HG03039 (cell line): Measurements from ENCODE around the gene TSNAXIP1.
"Not testable (repeated sequence)": the region's sequence is repeated elsewhere in the genome, so short reads cannot be mapped to it uniquely, and the experiment has no call there.

Experiments used
- ATAC-seq: cut with Tn5 transposase; IDR thresholded peaks from one replicate; pipeline ENCODE4 v1.9.1; 2021; ENCODE audit warnings: mild to moderate bottlenecking, moderate library complexity; ENCODE audit not compliant: unreplicated experiment

Gene TSNAXIP1

DNA sequence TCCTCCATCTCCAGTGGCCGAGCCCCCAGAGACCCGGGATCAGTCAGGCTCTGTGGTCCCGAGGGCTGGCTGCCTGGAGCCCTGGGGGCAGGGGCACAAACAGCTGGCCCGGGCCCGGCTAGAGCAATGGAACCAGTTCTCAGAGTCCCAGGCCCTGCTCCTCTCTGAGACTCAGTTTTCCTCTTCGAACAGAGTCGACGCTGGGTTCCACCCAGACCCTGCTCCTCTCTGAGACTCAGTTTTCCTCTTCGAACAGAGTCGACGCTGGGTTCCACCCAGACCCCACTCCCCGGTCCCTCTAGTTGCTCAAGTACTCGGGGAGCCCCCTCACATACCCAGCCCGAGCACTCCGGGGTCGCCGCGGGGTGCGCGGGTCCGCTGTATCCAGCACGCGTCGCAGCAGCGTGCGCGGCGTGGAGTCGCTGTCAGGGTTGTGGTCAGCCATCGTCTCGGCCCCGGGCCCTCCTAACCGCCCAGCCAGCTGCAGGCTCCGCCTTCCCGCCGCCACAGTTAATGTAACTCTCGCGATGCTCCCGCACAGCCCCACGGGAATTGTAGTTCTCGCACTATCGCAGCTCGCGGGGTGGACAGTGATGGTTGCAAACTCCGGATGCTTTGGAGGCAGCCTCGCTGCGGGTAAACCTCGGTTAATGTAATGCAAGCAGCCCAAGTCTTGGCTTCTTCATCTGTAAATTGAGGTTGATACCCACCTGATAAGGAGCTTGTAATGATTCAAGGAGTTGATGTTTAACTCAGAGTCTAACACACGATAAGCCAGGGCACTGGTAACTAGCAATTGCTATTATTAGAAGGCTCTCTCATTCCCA lies 26.9 kb downstream of the TSNAXIP1 start:
- peak; percentile 90 for ATAC-seq

GRCh38 chr16:67834242-67834614 lies 27.5 kb downstream of the TSNAXIP1 start:
- no peak for ATAC-seq

DNA sequence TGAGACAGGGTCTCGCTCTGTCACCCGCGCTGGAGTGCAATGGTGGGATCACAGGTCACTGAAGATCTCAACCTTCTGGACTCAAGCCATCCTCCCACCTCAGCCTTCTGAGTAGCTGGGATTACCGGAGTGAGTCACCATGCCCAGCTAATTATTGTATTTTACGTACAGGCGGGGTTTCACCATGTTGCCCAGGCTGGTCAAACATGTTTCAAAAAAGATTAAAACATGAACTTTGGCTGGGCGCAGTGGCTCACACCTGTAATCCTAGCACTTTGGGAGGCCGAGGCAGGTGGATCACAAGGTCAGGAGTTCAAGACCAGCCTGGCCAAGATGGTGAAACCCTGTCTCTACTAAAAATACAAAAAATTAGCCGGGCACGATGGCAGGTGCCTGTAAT lies 30.5 kb downstream of the TSNAXIP1 start:
- ATAC-seq, result not testable (repeated sequence)

- no peak for ATAC-seq
These were observed 31.1 kb downstream of the TSNAXIP1 start for GRCh38 chr16:67837811-67838210.

DNA sequence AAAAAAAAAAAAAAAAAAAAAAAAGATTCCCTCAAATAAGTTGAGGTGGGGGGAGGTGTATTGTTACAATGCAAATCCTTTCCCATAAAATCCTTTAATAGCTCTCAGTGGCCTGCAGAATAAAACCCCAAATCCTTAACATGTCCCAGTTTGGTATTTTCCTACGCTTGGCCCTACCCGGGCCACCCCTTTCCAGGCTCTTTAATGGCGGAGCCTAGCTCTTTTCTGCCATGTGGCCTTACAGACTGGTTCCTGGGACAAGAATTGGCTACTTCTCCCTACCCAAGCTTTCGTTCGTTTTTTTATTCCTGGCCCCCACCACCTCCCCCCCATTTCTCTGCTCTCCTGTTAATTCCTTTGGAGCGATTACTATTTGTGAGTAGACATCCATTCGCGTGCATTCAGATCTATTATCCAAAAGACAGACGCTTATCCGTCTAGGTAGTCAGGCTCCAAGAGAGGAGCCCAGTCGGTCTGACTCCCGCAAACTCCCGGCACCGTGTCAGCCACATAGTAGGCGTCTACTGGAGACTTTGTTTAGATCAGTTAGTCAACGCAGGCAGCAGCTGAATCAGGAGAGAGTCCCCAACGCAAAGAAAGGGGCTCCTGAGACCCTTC lies 34.6 kb downstream of the TSNAXIP1 start:
- ATAC-seq, result no peak

DNA sequence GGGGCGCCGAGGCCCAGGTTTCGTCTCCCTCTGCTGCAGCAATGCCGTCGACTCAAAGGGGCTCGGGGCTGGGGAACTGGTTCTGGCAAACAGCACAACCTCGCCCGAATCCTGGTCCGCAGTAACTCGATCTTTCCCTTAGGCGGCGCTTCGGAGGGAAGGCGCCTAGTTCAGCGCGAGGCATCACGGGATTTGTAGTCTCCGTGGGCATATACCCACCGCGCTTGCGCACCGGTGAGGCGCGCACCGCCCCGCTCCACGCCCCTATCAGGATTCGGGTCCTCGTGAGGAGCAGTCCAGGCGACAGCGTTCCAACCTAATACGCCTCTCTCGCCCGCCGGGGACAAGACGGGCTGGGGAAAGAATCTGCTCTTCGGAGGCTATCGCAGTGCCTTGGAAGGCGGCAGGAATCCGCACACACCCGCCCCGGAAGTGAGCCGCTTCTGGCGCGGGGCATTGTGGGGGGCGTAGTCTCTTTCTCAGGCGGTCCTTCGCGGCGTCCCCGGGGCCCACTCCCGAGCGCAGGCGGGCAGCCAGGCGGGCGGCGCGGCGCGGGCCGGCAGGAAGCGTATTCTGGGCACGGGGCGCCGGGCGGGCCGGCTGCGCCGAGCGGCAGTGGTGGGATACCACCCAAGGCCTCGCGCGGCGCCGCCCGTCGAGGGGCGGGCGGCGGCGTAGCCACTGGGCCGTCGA lies 35.3 kb downstream of the TSNAXIP1 start, which contains the start of gene THAP11:
THAP11 (plus strand) TSS at position 505 of the 693 bp plus-strand sequence. CDS start 235 bp downstream, outside the sequence.
- ATAC-seq, result peak; percentile 38

- peak; percentile 6 for ATAC-seq
These were observed 36.0 kb downstream of the TSNAXIP1 start for GRCh38 chr16:67842509-67843342.

GRCh38 chr16:67843343-67843765 lies 36.7 kb downstream of the TSNAXIP1 start:
- no peak for ATAC-seq

DNA sequence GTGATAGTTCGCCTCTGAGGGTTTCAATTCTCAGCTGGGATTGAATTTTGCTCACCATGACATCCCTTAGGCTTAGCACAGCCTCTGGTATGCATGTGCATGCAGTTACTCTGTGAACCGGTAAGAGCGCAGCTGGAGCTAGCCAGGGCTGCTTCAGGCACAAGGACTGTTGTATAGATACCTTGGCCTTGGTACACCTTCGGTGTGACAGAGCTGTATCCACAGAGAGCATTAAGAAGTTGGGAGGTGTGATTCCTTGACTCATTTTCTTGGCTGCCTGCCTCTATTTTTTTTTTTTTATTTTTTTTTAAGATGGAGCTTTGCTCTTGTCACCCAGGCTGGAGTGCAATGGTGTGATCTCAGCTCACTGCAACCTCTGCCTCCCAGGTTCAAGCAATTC lies 37.8 kb downstream of the TSNAXIP1 start:
- ATAC-seq, result no peak

GRCh38 chr16:67845291-67846062 lies 38.8 kb downstream of the TSNAXIP1 start:
- no peak for ATAC-seq

GRCh38 chr16:67846063-67846319 lies 39.3 kb downstream of the TSNAXIP1 start:
- ATAC-seq, result no peak

DNA sequence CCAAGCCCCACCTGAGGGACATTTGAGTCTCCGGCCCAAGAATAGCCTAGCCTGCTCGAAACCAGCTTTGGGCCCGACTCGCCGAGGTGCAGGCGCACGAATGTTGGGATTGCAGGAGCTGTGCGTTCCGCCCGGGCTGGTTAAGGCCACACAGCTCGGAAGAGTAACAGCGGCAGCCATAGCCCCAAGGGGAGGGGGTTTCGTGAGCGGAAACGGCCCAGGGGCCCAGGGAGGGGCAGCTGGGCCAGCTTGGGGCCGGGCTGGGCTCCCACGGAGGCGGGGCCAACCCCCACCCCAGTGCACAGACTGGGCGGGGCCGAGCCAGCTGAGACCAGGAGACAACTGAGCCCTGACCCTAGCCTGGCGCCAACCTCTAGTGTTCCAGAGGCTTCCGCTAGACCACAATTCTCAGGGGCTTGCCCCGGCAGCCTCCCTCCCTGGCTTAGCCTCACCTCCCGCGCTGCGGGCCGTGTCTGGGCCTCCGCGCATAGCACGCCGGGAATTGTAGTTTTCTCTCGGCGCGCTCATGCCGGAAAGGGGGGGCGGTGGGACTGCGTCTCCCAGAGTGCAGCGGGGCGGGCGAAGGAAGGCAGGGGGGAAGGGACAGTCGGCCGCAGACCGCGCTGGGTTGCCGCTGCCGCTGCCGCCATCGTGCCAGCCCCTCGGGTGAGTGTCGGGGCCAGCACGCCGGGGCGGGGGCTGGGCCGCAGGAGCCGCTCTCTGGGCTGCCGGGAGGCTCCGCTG lies 39.8 kb downstream of the TSNAXIP1 start, which contains the start of gene NUTF2:
NUTF2 (plus strand) TSS at position 614 of the 744 bp plus-strand sequence. CDS start 18,198 bp downstream, outside the sequence.
- peak; percentile 52 for ATAC-seq

GRCh38 chr16:67847064-67847861 lies 40.6 kb downstream of the TSNAXIP1 start, which contains the start of gene CENPT:
CENPT (minus strand) TSS chr16:67847693; CDS start chr16:67833859, 13,834 bp downstream.
- peak; percentile 29 for ATAC-seq

GRCh38 chr16:67848118-67848517 lies 41.4 kb downstream of the TSNAXIP1 start:
- ATAC-seq, result no peak

DNA sequence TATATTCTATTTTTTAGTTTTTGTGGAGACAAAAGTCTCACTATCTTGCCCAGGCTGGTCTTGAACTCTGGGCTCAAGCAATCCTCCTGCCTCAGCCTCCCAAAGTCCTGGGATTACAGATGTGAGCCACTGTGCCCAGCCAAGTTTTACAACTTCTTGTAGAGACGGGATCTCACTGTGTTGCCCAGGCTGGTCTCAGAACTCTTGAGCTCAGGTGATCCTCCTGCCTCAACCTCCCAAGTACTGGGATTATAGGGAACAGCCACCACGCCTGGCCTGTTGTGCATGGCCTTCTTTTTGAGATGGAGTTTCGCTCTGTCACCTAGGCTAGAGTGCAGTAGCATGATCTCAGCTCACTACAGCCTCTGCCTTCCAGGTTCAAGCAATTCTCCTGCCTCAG lies 47.0 kb downstream of the TSNAXIP1 start:
- ATAC-seq, result no peak

- ATAC-seq, result no peak
These were observed 49.1 kb downstream of the TSNAXIP1 start for GRCh38 chr16:67855789-67856188.

DNA sequence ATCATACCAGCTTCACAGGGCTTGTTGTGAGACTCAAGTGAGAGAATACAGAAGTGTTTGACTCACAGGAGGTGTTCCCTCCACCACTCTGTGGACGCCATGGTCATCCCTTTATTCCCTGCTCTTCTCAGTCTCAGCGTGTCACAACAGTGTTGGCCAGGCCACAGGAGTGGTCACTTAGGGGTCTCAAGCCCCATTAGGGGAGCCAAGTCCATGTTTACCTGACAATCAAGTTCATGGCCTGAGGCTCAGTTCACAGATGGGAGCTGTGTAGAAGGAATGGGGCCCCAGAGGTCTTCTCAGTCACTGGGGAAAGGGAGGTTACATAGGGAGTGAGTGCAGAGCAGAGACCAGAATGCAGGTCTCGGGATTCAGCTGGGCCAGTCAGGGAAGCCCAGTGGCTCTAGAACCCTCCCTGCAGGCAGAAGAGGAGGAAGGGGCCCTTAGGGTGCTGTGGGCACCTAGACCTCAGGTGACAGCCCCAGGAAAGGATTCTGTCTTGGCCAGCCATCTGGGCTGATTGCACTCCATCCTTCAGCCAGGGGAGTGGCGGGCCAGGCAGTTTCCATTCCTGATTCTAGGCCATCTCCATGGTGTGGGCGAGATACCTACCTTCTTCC lies 50.3 kb downstream of the TSNAXIP1 start:
- no peak for ATAC-seq
